Smooth muscle cell (in vitro differentiated cells): ENCODE measurements around the gene MUC5B. TPM values are rescaled to one million over a fixed set of nuclear protein-coding genes. Genes with fewer than 3 reads are reported as not detected.

Source experiments
- DNase-seq: peaks from one replicate; lab custom pipeline; 2025; ENCODE audit not compliant: unreplicated experiment; lab: John Stamatoyannopoulos, UW
- H2AFZ ChIP-seq: fragments of 200-600 bp; sonication (generic); 2 replicates; pipeline ENCODE4 v1.6.0; 2016; ENCODE audit warnings: antibody characterized with exemption, low read depth, mild to moderate bottlenecking
- H3F3A ChIP-seq: fragments of 200-600 bp; sonication (generic); 2 replicates; pipeline ENCODE4 v1.6.0; 2017; ENCODE audit warnings: antibody characterized with exemption, low read depth
- H3K27ac ChIP-seq: fragments of 200-600 bp; sonication (generic); 2 replicates; pipeline ENCODE4 v1.5.1; 2016; ENCODE audit warnings: low read depth, mild to moderate bottlenecking
- H3K27me3 ChIP-seq: fragments of 200-600 bp; sonication (generic); 2 replicates; pipeline ENCODE4 v1.6.1; 2016; ENCODE audit warnings: low read depth, mild to moderate bottlenecking
- H3K36me3 ChIP-seq: fragments of 200-600 bp; sonication (generic); 2 replicates; pipeline ENCODE4 v1.5.1; 2016; ENCODE audit warnings: low read depth
- H3K4me1 ChIP-seq: fragments of 200-600 bp; sonication (generic); 2 replicates; pipeline ENCODE4 v1.5.1; 2016; ENCODE audit warnings: low read depth
- H3K4me2 ChIP-seq: fragments of 200-600 bp; sonication (generic); 2 replicates; pipeline ENCODE4 v1.6.0; 2016; ENCODE audit warnings: mild to moderate bottlenecking
- H3K4me3 ChIP-seq: fragments of 200-600 bp; sonication (generic); 2 replicates; pipeline ENCODE4 v1.5.1; 2016; ENCODE audit warnings: mild to moderate bottlenecking
- H3K79me2 ChIP-seq: fragments of 200-600 bp; sonication (generic); 2 replicates; pipeline ENCODE4 v1.6.0; 2016; ENCODE audit warnings: low read depth, mild to moderate bottlenecking
- H3K9ac ChIP-seq: fragments of 200-600 bp; sonication (generic); 2 replicates; pipeline ENCODE4 v1.6.0; 2016; ENCODE audit warnings: low read depth
- H3K9me3 ChIP-seq: fragments of 200-600 bp; sonication (generic); replicated peaks from 2 replicates; pipeline ENCODE4 v1.5.1; 2016; ENCODE audit warnings: low read depth
- H4K20me1 ChIP-seq: fragments of 200-600 bp; sonication (generic); 2 replicates; pipeline ENCODE4 v1.6.0; 2016; ENCODE audit warnings: low read depth
- WGBS: methylation state at CpG from one replicate; pipeline ENCODE4 v1.1.7; 2016; ENCODE audit warnings: low lambda C conversion rate; 5-methylcytosine and 5-hydroxymethylcytosine counted together
- polyA plus RNA-seq: library from polyadenylated mRNA; unstranded; fragments of >200 nt; fragmentation: Nextera tagmentation; extraction: Ambion mirVana; gene quantifications from 2 replicates; pipeline ENCODE4 v1.2.1, GENCODE V29; 2016
- total RNA-seq: library from RNA; depleted of rRNA; stranded (reverse); fragments of >200 nt; gene quantifications from 2 replicates; pipeline ENCODE4 v1.2.3, GENCODE V29; 2014
- TF ChIP-seq, protein P1 (sequence below): fragments of 200-600 bp; sonication (generic); IDR thresholded peaks from 2 replicates; pipeline ENCODE4 v1.5.1; 2017; ENCODE audit warnings: borderline replicate concordance, mild to moderate bottlenecking, antibody characterized with exemption; ENCODE audit not compliant: insufficient read depth, poor library complexity, severe bottlenecking

The MUC5B gene
- total and polyA plus RNA-seq, 2 experiments from 2014 or later, result not detected

DNA sequence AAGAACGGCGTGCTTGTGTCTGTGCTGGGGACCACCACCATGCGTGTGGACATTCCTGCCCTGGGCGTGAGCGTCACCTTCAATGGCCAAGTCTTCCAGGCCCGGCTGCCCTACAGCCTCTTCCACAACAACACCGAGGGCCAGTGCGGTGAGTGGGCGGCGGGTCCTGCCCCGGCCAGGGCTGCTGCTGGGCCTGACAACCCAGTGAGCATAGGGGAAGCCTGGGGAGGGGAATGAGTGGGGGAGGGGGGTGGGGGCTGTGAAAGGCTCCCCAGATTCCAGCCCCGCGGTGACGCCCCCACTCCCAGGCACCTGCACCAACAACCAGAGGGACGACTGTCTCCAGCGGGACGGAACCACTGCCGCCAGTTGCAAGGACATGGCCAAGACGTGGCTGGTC lies 31.9 kb downstream of the MUC5B start:
- no peak overlapping the region for H3K4me3 ChIP-seq
- no peaks in the 10 kb centered on the region for H4K20me1 ChIP-seq
- H3F3A ChIP-seq, result no peaks in the 10 kb centered on the region
- no peak overlapping the region for H3K27ac ChIP-seq
- no peak overlapping the region for H2AFZ ChIP-seq
- 90% methylated on average over 19 of the region's 19 CpGs for WGBS
- no peaks in the 10 kb centered on the region for H3K27me3 ChIP-seq
- no peak overlapping the region for H3K9ac ChIP-seq
- no peaks in the 10 kb centered on the region for H3K36me3 ChIP-seq
- no peaks in the 10 kb centered on the region for H3K9me3 ChIP-seq
- no peaks in the 10 kb centered on the region for H3K79me2 ChIP-seq
- H3K4me2 ChIP-seq, result no peak overlapping the region
- no peaks in the 10 kb centered on the region for H3K4me1 ChIP-seq
- no peak for DNase-seq
- TF ChIP-seq, protein P1, sequence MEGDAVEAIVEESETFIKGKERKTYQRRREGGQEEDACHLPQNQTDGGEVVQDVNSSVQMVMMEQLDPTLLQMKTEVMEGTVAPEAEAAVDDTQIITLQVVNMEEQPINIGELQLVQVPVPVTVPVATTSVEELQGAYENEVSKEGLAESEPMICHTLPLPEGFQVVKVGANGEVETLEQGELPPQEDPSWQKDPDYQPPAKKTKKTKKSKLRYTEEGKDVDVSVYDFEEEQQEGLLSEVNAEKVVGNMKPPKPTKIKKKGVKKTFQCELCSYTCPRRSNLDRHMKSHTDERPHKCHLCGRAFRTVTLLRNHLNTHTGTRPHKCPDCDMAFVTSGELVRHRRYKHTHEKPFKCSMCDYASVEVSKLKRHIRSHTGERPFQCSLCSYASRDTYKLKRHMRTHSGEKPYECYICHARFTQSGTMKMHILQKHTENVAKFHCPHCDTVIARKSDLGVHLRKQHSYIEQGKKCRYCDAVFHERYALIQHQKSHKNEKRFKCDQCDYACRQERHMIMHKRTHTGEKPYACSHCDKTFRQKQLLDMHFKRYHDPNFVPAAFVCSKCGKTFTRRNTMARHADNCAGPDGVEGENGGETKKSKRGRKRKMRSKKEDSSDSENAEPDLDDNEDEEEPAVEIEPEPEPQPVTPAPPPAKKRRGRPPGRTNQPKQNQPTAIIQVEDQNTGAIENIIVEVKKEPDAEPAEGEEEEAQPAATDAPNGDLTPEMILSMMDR, result no peak

DNA sequence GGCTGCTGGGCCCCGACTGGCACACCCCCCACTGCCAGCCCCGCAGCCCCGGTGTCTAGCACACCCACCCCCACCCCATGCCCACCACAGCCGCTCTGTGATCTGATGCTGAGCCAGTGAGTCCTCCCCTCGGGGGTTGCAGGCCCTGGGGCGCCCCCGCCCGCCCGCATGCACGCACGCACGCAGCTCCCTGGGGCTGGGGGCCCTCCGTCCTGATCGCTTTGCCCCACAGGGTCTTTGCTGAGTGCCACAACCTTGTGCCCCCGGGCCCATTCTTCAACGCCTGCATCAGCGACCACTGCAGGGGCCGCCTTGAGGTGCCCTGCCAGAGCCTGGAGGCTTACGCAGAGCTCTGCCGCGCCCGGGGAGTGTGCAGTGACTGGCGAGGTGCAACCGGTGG lies 32.3 kb downstream of the MUC5B start:
- H3K9me3 ChIP-seq, result no peaks in the 10 kb centered on the region
- no peaks in the 10 kb centered on the region for H4K20me1 ChIP-seq

DNA sequence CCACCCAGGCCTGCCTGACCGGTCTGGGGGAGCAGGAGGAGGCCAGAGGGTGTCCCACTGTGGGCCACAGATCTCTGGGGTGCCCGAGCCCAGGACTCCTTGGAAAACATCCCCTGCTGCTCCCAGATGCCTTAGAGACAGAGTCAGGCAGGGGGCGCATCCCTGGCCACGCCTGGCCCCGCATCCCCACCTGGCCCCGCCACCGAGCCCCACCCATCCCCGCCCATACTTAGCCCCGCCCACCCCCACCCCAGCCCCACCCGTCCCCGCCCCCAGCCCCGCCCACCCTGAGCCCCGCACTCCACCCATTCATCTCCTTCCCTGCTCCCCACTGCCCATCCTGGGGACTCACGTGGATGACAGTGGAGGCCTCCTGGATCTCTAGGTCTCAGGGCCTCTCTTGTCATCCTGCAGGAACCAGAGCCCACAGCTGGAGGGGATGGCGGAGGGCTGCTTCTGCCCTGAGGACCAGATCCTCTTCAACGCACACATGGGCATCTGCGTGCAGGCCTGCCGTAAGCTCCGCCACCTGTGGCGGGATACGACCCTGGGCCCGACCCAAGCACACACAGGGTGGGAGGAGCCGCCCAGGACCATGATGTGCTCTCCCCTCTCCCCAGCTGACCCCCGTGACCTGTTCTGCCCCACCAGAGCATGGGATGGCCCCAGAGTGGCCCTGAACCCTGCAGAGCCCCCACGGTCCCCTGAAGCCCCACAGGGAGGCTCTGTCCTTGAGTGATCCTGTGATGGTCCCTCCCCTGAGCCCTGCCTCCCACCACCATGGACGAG lies 33.6 kb downstream of the MUC5B start:
- Histone ChIP-seq H3K79me2 (no peaks in the 10 kb centered on the region), H3K9ac (no peak overlapping the region), H3K4me1 (no peaks in the 10 kb centered on the region), H3K36me3 (no peaks in the 10 kb centered on the region), H2AFZ (no peak overlapping the region), H3K4me2 (no peak overlapping the region), H3F3A (no peaks in the 10 kb centered on the region), H4K20me1 (no peaks in the 10 kb centered on the region), H3K9me3 (no peaks in the 10 kb centered on the region), H3K4me3 (no peak overlapping the region), H3K27me3 (no peaks in the 10 kb centered on the region), H3K27ac (no peak overlapping the region)
- WGBS, result 61% methylated on average over 21 of the region's 26 CpGs
- DNase-seq, result no peak
- TF ChIP-seq, protein P1, result no peak

More for the DNA sequence above, 32.3 kb downstream of the MUC5B start:
- Histone ChIP-seq H3F3A (no peaks in the 10 kb centered on the region), H3K4me1 (no peaks in the 10 kb centered on the region), H2AFZ (no peak overlapping the region), H3K27me3 (no peaks in the 10 kb centered on the region), H3K9ac (no peak overlapping the region), H3K36me3 (no peaks in the 10 kb centered on the region), H3K27ac (no peak overlapping the region), H3K4me2 (no peak overlapping the region), H3K4me3 (no peak overlapping the region), H3K79me2 (no peaks in the 10 kb centered on the region)
- DNase-seq, result no peak
- TF ChIP-seq, protein P1, result no peak
- WGBS, result 91% methylated on average over 14 of the region's 24 CpGs

DNA sequence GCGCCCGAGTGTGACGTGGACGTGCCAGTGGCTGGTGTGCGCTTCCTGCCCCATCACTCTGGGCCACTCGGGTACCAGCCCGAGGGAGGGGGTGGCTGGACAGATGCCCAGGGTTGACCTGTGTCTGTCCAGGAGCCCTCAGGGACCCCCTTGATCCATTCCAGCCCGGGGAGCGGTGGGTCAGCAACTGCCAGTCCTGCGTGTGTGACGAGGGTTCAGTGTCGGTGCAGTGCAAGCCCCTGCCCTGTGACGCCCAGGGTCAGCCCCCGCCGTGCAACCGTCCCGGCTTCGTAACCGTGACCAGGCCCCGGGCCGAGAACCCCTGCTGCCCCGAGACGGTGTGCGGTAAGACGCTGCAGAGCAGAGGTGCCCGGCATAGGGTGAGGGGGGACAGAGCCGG lies 34.5 kb downstream of the MUC5B start:
- no peak for DNase-seq
- H3K27ac ChIP-seq, result no peak overlapping the region
- 93% methylated on average over 26 of the region's 27 CpGs for WGBS
- no peak overlapping the region for H2AFZ ChIP-seq
- H3K4me2 ChIP-seq, result no peak overlapping the region
- no peaks in the 10 kb centered on the region for H3F3A ChIP-seq
- no peak overlapping the region for H3K9ac ChIP-seq
- H3K36me3 ChIP-seq, result no peaks in the 10 kb centered on the region
- TF ChIP-seq, protein P1, result no peak
- H3K4me1 ChIP-seq, result peaks cover 4% of the 10 kb centered on the region
- no peaks in the 10 kb centered on the region for H3K9me3 ChIP-seq
- H4K20me1 ChIP-seq, result no peaks in the 10 kb centered on the region
- H3K79me2 ChIP-seq, result no peaks in the 10 kb centered on the region
- no peaks in the 10 kb centered on the region for H3K27me3 ChIP-seq
- no peak overlapping the region for H3K4me3 ChIP-seq
